ENCODE data around the gene MYO1B. TPM values are rescaled to one million over a fixed set of nuclear protein-coding genes. Genes with fewer than 3 reads are reported as not detected.
A peak's percentile ranks its signal among the peaks of the same experiment; 100 is the strongest.

Gene MYO1B
- total and polyA plus RNA-seq, 2 of the 4 experiments (the other 2 are of a cell fraction) = 57.2 to 116 TPM

DNA sequence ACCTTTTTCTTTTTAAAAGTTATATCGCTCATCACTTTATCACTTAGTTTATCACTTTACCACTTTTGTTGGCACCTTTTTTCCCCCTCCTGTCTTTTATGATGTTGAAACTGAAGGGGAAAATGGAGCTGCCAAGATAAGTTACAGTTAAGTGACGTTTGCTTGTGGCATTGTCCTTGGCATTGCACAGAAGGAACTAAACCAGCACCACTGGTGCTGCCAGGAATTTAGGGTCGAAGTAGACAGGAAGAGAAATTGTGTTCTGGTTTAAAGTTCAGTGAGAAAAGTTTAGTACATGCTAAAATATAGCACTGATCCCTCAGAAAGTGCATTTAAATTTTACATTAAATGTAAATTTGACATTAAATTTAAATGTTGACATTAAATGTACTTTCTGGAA lies 49.9 kb downstream of the MYO1B start:
- 0 out of 2 replicates have a peak overlapping the region, but pooled peaks have one; percentile 28 for H3K23ac ChIP-seq (ENCODE audit: low read depth, low read length)
- no peak overlapping the region for H3K9ac ChIP-seq (ENCODE audit: low read depth, low read length)
- ChIA-PET POLR2A (ENCODE audit: unreplicated experiment) (no interaction called here), CTCF (no interaction called here)
- TF ChIP-seq, protein P1, sequence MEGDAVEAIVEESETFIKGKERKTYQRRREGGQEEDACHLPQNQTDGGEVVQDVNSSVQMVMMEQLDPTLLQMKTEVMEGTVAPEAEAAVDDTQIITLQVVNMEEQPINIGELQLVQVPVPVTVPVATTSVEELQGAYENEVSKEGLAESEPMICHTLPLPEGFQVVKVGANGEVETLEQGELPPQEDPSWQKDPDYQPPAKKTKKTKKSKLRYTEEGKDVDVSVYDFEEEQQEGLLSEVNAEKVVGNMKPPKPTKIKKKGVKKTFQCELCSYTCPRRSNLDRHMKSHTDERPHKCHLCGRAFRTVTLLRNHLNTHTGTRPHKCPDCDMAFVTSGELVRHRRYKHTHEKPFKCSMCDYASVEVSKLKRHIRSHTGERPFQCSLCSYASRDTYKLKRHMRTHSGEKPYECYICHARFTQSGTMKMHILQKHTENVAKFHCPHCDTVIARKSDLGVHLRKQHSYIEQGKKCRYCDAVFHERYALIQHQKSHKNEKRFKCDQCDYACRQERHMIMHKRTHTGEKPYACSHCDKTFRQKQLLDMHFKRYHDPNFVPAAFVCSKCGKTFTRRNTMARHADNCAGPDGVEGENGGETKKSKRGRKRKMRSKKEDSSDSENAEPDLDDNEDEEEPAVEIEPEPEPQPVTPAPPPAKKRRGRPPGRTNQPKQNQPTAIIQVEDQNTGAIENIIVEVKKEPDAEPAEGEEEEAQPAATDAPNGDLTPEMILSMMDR (conservative IDR thresholded peaks at IDR 0.05; ENCODE audit: low read depth, low read length) = no peak
- TF ChIP-seq RCOR1 (IDR thresholded peaks at IDR 0.05; ENCODE audit: insufficient replicate concordance, low read length) (no peak), CEBPB (IDR thresholded peaks at IDR 0.05; ENCODE audit: low read depth, low read length) (no peak), RAD21 (IDR thresholded peaks at IDR 0.05; ENCODE audit: low read length) (no peak), MAFK (IDR thresholded peaks at IDR 0.05; ENCODE audit: low read depth, low read length) (no peak)
- TF ChIP-seq, protein P2, sequence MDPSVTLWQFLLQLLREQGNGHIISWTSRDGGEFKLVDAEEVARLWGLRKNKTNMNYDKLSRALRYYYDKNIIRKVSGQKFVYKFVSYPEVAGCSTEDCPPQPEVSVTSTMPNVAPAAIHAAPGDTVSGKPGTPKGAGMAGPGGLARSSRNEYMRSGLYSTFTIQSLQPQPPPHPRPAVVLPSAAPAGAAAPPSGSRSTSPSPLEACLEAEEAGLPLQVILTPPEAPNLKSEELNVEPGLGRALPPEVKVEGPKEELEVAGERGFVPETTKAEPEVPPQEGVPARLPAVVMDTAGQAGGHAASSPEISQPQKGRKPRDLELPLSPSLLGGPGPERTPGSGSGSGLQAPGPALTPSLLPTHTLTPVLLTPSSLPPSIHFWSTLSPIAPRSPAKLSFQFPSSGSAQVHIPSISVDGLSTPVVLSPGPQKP (IDR thresholded peaks at IDR 0.05; ENCODE audit: borderline replicate concordance, low read depth, low read length) = no peak
- H3K14ac ChIP-seq (replicated peaks; ENCODE audit: low read depth, low read length) = peak overlapping the region; percentile 61; the same call in 1 of the 2 replicates
- in situ Hi-C loops (cut with MboI; ENCODE audit: low sequenced_read_pairs) = no loop called here
- H4K91ac ChIP-seq (ENCODE audit: insufficient read depth, low read depth, low read length) = peak overlapping the region; percentile 14
- ATAC-seq (ENCODE audit: low read depth) (no peak), DNase-seq (no peak)
- H3K9me3 ChIP-seq (ENCODE audit: control insufficient read depth, insufficient read depth, low read length) = no peaks in the 10 kb centered on the region
- no peak overlapping the region for H2AK9ac ChIP-seq (replicated peaks; ENCODE audit: low read depth, low read length, poor library complexity)
- H3K4me1 ChIP-seq (ENCODE audit: control insufficient read depth, insufficient read depth, low read length) = peaks cover 31% of the 10 kb centered on the region
- no peak overlapping the region for H3K4me3 ChIP-seq (ENCODE audit: insufficient read depth, low read depth, low read length)
- H4K20me1 ChIP-seq (ENCODE audit: insufficient read depth, low read length) = peaks cover 14% of the 10 kb centered on the region; the same call in 1 of the 2 replicates
- H3K9me1 ChIP-seq (ENCODE audit: insufficient read depth, low read length) = peaks cover 12% of the 10 kb centered on the region
- peak overlapping the region in 1 of 2 experiments; percentile 51; a peak in 3 of 4 replicates for H4K8ac ChIP-seq (ENCODE audit: low read depth in 2 of 2, low read length in 2 of 2)
- BruUV-seq (replicated peaks) = no TSS peak
- H4K5ac ChIP-seq (ENCODE audit: low read depth, low read length) = peak overlapping the region; percentile 85
- no peaks in the 10 kb centered on the region for H3K27me3 ChIP-seq (ENCODE audit: control insufficient read depth, insufficient read depth, low read length)
- H2BK15ac ChIP-seq (ENCODE audit: low read depth, low read length) = peak overlapping the region; percentile 72; the same call in 1 of the 3 replicates
- H3K56ac ChIP-seq (ENCODE audit: extremely low read depth, insufficient read depth, low read length) = no peak overlapping the region
- peak overlapping the region; percentile 14 for H3K4me2 ChIP-seq (ENCODE audit: low read depth, low read length)
- dilution Hi-C loops (cut with HindIII; ENCODE audit: low sequenced_read_pairs, unreplicated experiment) = no loop called here
- H3K79me1 ChIP-seq (ENCODE audit: low read depth in 1 of 2, low read length in 2 of 2) = peaks cover 35 to 76% of the 10 kb centered on the region in 2 experiments
- H3K18ac ChIP-seq (ENCODE audit: low read depth, low read length) = peak overlapping the region; percentile 78
- peaks cover 5% of the 10 kb centered on the region; the same call in 1 of the 2 replicates for H3K36me3 ChIP-seq (ENCODE audit: control insufficient read depth, insufficient read depth, low read length)
- H2AFZ ChIP-seq (replicated peaks; ENCODE audit: low read length, poor library complexity) = no peak overlapping the region
- peak overlapping the region; percentile 73; the same call in 1 of the 2 replicates for H2BK120ac ChIP-seq (ENCODE audit: low read depth, low read length)
- H2BK5ac ChIP-seq (ENCODE audit: low read depth, low read length, poor library complexity, severe bottlenecking) = peak overlapping the region; percentile 91
- H2BK20ac ChIP-seq (ENCODE audit: low read depth, low read length) = 0 out of 2 replicates have a peak overlapping the region, but pooled peaks have one; percentile 42
- H3K4ac ChIP-seq (ENCODE audit: low read depth, low read length) = peak overlapping the region; percentile 73
- intact Hi-C loops (cut with micrococcal nuclease) = loop anchor here (5.0 kb wide), 5 partner anchors 33 to 128 kb away; no protein-coding TSS in a partner anchor
- WGBS, 2 experiments (ENCODE audit: extremely low coverage in 2 of 2, insufficient read length in 1 of 2) = no CpG with 5 or more reads among the region's 3 CpGs
- H3K27ac ChIP-seq (ENCODE audit: insufficient read depth, low read length) = peak overlapping the region; percentile 85; the same call in 1 of the 2 replicates
- H2AK5ac ChIP-seq (ENCODE audit: low read depth, low read length) = 0 out of 2 replicates have a peak overlapping the region, but pooled peaks have one; percentile 29

Measured in IMR-90 (cell line).